HG03565 (cell line): ENCODE results near the gene GRIK4.
"Not testable (repeated sequence)": the region's sequence is repeated elsewhere in the genome, so short reads cannot be mapped to it uniquely, and the experiment has no call there.

Experiments used
- ATAC-seq: cut with Tn5 transposase; IDR thresholded peaks from one replicate; pipeline ENCODE4 v1.9.1; 2021; ENCODE audit warnings: mild to moderate bottlenecking, moderate library complexity; ENCODE audit not compliant: unreplicated experiment

The GRIK4 gene

DNA sequence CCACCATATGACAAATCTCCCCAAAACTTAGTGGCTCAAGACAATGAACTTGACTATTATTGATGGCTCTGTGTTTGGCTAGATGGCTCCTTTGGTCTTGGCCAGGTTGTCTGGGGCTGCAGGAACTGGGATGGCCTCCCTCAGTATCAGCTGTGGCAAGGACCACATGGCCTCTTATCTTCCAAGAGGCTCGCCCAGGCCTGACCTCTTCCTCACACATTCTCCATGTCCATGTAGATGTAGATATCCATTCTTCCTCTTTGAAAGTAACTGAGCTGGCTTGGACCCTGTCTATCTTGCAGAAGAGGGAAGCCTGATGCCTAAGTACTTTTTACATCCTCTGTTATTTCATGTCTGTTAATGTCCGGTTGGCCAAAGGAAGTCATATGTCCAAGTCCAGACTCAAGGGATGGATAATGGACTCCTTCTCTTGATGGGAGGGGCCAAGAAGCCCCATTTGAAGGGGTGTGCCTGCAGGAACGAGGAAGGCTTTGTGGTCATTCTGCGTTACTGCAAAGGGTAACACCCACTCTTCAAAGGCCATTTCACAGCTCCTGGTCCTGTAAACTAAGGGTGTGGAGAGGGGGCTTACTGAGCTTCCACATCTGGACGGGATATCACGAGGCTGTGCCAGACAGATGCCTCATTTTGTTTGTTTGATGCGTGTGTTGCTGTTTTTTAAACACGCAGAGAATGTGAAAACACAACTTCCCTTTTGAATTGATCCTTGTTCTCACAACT, 87.1 kb downstream of the GRIK4 start:
- ATAC-seq = no peak

DNA sequence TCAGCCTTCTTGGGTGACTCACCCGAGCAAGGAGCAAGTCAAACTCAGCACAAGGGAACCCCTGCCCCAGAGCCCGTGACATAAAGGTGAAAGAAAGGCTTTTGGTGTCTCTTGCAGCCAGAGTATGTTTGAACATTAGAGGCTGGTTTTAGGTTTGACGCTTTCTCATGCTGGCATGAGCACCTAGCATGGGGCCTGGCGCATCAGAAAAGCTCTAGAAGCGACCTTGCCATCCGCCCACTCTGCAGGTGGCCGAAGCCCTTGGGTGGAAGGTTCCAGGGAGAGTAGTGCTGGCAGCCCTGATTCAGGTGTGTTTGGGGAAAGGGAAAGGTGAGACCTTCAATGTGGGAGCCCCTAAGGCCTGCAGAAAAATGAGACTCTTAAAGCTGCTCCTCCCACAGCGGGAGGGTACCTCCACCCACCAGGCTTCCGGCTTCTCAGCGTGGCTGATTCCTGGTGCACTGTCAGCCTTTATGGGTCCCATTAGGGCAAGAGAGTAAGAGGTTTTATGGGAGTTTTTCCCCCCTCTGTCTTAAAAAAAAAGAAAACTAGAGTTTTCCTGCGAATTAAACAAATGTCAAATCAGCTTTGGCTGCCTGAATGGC, 88.4 kb downstream of the GRIK4 start:
- ATAC-seq = no peak

DNA sequence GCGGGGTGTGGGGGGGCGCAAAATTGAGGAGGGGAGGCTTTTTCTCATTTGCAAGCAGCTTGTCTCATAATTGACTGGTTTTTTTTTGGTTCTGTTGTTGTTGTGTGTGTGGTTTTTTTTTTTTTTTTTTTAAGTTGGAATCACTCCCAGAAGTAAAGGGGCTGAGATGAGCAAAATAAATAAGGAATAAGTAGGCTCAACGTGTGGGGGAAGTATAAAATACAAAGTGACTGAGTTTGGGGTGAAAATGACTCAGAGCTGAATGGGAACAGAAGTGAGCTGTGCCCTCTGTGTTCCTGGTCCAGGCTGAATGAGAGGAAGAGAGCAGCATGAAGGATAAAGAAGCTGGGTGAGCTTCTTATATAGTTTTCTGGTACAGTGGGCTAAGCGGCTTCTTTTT, 90.0 kb downstream of the GRIK4 start:
- ATAC-seq = no peak

DNA sequence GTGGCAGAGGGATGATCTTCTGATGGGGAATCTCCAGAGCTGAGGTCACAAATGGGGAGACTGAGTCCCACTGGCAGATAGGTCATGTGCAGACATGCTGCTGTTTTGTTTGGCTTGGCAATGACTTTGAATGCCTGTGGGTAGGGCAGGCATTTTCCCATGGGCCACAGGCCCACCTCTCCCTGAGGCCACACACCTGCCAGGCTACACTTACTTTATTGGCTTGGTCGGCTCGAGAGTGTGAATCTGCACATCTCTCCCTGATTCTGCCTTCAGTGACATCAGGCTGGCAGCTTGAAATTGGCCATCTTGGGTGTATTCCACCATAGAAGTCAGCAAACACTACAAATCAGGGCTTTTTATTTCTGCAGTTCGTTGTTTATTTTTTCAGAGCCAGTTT, 91.5 kb downstream of the GRIK4 start:
- no peak for ATAC-seq

DNA sequence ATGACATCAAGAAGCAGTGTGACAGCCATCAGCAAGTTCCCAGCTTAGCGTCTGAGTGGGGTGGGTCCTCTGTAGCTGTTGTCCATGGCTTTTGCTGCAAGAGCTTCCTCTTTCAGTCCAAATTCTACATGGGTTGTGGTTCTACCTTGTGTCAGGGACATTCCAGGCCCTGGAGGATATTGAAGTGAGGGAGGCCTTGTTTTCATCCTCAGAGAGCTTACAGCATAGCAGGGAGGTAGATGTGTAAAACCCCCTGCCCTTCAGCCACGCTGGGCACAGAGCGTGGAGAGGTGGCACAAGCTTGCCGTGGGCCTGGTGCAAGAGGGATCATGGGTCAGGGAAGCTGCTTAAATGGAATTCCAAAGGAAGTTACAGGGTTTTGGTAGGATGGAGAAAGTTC, 93.9 kb downstream of the GRIK4 start:
- ATAC-seq = no peak

DNA sequence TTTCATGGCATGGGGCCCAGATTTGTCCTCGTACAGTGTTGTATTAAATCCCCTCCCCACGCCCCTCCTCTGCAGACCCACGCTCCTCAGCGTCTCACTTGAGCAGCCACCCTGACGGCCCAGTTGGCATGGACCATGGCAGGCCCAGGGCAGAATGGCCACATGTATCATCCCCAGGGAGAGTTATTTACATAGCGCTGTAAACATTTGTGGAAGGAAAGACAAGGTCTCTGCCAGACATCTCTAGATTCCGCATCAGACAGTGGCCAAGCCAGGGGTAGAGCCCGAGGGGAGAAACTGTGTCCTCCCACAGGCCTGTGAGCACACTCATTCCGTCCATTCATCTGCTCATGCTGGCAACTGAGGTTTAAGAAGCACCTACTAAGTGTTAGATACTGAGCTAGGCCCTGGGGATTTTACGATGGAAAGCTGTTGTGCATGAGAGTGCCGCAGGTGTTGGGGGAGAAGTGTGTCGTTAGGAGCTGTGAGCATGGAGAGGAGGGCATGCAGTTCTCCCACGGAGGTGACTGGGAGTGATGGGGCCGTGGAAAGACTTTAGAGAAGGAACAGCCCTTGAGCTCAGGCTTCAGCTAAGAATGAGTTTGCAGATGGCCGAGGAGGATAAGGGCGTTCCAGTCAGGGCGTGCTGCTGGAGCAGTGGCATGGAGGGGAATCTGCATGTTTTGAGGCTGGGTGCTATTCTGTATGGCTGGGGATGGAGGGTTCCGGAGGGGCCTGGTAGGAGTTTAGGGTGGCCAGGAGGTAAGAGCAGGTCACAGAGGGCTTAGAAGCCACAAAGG, 94.9 kb downstream of the GRIK4 start:
- ATAC-seq = no peak

DNA sequence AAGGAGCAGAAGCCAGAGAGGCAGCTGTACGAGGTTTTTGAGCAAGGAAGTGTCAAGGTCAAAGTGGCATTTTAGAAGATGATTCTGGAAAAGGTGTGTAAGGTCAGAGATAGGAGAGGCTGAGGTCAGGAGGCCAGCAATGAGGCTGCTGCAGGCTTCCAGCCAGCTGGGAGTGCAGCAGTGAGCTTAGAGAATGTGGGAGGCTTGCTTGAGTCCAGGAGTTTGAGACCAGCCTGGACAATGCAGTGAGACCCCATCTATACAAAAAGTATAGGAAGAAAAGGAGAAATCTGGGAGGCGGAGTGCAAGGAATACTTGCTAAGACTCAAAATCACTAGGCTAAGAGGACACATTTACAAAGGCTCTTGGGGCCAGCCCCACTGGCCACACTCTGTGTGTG, 96.5 kb downstream of the GRIK4 start:
- no peak for ATAC-seq

DNA sequence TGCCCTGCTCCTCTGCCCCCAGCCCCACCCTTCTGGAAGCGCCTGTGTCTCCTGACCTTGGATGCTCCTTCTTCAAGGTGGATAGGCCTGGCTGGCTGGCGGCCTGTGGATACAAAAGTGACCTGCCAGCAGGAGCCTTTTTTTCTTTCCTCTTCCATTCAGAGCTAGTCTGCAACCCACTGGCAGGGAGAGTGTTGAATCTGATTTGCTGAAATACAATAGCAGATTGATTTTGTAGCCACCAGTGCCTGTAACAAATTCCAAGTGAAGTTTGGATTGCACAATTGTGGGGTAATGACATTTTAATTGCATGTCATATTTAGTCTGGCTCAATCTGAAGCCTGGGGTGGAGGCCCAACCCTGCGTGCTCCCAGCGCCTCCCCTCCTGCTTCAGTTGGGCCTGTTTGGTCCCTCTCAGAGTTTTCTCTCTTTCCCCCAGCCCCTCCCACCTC, 97.2 kb downstream of the GRIK4 start:
- ATAC-seq = no peak

DNA sequence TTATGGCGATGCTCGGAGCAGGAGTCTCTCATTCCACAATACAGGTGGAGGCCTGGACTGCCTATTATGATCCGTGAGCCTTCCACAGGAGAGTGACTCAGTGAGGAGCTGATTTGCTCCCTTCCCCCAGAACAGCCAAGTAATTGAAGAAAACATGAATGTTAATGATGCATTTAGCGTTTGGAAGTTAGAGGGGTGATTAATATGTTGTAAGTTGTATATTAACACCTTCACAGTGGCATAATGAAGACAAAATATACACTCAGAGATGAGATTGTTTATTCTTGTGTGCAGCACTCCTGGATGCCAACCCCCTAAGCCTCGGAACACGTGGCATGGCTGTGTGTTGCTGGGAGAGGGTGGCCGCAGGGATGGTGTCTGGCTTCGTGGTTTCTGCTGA, 98.6 kb downstream of the GRIK4 start:
- no peak for ATAC-seq

DNA sequence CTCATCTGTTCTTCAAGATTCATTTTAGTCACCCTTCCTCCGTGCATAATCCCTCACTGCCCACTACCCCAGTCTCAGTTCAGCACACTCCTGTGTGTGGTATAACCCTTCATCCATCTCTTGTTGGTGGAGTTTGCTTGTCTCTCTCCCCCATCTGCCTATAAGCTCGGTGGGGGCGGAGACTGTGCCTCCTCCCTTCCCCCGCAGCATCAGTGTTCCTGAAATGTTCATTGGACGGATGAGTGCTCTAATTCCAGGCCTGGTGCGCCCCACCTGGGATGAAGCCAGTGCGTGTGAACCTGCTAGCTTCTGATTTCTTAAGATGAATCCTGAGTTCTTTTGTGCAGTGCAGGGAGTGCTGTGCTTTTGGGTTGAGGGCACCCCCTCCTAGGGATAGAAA, 100.0 kb downstream of the GRIK4 start:
- ATAC-seq = no peak

DNA sequence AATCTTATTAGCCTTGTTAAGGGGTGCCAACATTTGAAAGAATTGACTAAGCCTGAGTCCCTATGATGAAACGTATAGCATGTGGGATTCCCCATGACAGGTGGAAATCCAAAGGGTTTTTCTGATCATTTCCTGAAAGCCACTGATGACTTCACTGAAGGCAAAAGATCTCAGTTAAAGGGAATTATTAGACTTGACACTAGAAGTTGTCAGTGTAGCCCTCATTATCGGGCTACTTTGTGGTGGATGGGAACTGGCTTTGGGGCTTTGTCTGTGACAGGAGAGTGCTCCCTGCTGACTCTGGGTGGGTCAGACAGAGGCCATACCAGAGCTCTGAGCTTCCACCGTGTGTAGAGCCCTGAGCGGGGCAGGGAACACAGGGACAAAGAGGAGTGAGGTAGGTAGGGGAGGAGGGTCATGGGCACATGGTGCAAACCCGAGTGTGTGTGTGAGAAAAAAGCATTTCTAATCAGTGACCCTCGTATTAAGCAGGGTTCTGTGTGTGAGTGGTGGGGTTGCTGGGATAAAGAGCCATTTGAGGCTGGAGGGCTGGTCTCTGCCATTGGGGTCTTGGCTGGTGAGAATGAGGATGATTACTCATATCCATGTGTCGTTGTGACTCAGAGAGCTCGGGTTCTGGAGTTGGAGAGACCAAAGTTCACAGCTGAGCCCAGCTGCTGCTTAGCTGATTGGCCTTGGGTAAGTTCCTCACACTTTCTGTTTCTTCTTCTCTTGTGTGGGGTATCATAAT, 101.1 kb downstream of the GRIK4 start:
- peak; percentile 75 for ATAC-seq

DNA sequence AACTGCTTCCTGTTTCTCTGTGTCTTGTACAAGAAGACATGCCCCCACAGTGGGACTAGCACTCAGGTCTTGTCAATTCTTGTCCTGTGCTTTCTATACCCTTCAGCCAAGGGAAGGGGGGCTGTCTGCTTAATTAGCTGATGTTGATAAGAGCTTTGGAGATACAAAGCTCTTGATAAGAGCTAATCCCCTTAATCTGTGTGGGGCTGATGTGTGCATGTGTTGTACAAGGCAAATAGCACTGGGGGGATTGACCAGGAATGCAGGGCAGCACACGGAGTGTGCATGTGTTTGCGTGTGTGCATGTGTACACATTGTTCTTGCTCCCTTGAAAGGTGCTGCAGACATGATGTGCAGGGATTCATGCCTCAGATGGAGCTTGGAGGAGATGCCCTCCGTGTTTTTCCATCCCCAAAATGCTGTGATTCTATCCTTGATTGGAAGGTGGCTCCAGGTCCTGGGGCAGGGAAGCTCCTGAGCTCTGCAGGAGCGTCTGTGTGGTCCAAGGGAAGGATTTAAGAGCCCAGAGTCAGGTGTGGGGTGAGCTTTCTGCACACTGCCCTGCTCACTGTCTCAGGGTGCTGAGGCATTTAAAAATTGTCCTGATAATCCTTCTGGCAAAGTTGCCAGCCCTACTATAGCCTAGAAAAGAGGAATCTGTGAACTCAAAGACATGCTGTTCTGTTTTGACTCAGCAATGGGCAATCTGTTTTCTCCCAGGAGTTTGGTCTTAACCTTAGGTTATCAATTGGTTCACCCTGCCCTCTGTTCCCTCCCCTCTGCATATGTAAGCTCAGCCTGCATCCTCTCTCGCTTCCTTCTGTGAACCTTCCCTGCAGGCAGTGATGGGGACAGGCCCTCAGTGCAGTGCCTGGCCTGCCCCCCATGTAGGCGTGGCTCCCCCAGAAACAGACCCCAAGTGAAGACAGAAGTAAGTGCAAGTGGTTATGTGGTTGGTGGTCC, 102.0 kb downstream of the GRIK4 start:
- no peak for ATAC-seq

DNA sequence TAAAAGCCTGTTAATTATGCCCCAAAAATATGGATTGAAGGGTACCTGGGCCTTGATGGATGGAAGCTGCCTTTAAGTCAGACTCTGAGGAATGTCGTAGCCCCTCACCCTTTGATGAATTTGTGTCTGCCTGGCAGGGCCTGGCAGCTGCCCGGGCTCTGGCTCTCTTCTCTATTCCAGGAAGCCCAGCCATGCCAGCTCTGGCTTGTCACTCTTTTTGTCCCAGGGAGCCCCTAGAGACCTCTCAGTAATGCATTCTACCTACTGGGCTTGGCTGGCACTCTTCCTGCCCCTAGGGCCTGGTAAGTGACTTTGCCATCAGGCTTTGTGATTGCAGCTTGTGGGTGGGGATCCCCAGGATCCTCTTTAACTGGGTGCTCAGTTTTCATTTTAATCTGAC, 103.8 kb downstream of the GRIK4 start:
- no peak for ATAC-seq

DNA sequence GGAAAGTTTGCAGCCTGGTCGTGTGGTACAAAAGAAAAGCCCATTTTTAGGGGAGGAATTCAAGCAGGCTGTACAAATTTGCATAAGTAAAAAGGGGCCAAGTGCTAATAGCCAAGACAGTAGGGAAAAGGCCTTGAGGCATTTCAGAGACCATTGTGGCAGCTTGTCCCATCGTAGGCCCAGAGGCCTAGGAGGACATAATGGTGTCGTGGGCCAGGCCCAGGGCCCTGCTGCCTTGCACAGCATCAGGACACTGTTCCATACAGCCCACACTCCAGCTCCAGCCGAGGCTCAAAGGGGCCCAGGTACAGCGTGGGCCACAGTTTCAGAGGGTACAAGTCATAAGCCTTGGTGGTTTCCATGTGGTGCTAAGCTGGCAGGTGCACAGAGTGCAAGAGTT, 106.9 kb downstream of the GRIK4 start:
- ATAC-seq = no peak

DNA sequence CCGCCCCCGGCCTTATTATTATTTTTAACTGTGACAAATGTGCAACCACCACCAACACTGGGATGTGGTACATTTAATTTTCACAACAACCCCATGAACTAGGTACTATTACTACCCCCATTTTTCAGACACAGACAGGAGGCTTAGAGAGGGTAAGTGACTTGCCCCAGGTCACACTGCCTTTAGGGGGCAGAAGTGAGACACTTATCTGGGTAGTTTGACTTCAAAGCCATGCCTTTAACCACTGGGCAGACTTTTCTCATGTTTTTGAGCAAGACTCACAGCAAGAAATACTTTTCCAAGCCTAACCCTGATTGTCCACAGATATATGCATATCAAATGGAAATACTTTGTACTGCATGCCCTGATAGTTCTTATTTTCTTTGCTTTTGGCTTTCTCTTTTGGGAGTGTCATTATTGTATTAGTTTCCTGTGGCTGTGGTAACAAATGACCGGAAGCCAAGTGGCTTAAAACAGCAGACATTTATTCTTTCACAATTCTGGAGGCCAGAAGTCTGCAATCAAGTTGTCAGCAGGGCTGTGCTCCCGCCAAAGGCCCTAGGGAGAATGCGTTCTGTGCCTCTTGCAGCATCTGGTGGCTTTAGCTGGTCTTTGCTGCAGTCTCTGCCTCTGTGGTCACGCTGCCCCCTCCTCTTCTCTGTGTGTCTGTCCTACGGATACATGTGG, 110.8 kb downstream of the GRIK4 start:
- no peak for ATAC-seq

DNA sequence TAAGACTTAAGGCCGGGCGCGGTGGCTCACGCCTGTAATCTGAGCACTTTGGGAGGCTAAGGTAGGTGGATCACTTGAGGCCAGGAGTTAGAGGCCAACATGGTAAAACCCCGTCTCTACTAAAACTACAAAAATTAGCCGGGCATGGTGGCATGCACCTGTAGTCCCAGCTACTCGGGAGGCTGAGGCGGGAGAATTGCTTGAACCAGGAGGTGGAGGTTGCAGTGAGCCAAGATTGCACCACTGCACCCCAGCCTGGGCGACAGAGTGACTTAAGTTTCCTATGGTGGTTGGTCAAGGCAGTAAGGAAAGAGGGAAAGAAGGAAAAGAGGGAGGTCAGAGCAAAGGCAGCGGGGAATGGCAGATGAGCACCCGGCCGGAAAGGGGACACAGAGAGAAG, 113.4 kb downstream of the GRIK4 start:
- ATAC-seq = not testable (repeated sequence)

DNA sequence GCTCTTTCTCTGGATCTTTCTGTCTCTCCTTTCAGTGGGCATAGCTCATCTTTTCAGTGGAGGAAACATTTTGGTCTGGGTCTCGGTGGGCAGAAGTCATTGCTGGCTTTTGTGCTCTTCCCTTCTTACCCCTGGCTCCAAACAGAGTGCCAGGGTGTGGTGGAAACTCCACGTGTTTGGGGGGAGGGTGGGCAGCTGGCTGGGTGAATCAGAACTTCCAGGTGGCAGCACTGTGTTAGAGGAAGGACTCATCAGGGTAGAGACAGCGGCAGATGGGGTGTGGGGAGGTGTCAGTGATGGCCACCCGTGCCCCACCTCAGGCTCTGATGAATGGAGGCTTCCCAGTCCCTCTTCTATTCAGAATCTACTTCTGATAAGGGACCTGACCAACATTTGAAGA, 114.0 kb downstream of the GRIK4 start:
- no peak for ATAC-seq

DNA sequence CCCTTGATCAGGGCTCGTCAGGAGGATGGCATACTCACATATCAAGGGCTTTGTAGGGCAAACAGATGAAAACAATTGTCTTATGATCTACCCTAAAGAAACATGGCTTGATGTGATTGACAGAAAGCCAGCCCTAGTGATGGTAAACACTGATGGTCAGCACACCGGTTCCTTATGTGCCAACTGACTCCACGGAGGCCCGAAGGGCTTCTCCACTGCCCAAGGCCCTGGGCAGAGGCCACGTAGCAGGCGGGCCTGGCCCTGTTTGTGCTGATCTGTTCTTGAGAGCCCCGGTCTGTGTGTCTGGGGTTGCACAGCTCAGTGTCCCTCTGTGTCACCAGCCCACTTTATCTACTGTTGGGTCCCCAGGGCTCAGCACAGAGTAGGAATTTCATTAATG, 115.2 kb downstream of the GRIK4 start:
- no peak for ATAC-seq

DNA sequence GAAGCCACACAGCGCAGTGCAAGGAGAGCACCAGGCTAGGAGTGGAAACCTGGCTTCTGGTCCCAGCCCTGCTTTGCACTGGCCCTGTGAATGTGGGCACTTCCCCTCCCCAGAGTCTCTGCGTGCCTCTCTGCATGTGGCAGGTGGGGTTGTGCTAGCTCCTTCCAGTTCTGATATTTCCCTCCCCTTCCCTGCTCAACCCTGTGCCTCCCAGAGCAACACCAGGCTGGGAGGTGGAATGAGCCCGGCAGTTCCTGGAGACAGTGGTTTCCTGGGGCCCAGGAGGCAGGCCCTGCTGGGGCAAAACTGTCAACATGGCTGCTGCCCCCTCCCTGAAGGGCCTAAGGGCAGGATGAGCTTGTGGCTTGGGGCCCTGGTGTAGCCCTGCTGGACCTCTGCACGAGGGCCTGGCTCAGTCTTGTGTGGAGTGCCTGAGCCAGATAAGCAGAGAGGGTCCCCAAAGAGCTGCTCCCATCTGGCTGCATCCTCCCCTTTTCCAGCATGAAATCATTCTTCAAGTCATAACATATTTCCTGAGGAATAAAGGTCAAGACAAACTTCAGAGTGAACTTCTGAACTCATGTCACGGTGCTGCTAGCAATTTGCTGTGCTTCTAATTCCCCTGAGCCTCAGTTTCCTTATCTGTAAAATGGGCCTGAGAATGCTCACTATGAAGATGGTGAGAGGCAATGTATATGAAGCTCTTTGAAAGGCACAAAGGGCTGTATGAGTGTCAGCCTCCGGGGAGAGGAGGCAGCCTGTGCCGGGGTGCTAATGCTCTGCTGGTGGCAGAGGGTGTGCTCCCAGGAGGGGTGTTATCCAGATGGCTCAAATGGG, 116.0 kb downstream of the GRIK4 start:
- ATAC-seq = no peak
